AG09309 (cell line): Measurements from ENCODE around the gene MPZL2.

Experiments
- DNase-seq: peaks from one replicate; pipeline ENCODE4 v3.0.0-alpha.2; 2010; ENCODE audit warnings: low read depth
- H3K4me3 ChIP-seq: 2 replicates; pipeline ENCODE4 v1.5.1; 2011; ENCODE audit warnings: mild to moderate bottlenecking, low read depth, low read length, moderate library complexity; ENCODE audit not compliant: control insufficient read depth
- CTCF ChIP-seq: IDR thresholded peaks from 2 replicates; pipeline ENCODE4 v1.5.1; 2011; ENCODE audit warnings: mild to moderate bottlenecking, low read depth, low read length, inconsistent platforms; ENCODE audit not compliant: insufficient read depth, control insufficient read depth; ENCODE audit errors: missing control alignments

The MPZL2 gene

GRCh38 chr11:118274186-118274585, 10.1 kb upstream of the MPZL2 start:
- no peak for DNase-seq
- H3K4me3 ChIP-seq: no peak overlapping the region

GRCh38 chr11:118272001-118272400, 7.9 kb upstream of the MPZL2 start:
- no peak for TF ChIP-seq CTCF
- DNase-seq: no peak
- no peak overlapping the region for H3K4me3 ChIP-seq

More at GRCh38 chr11:118274186-118274585, 10.1 kb upstream of the MPZL2 start:
- TF ChIP-seq CTCF: no peak

- no peak for TF ChIP-seq CTCF
These were observed 3.4 kb upstream of the MPZL2 start for GRCh38 chr11:118267486-118267885.

GRCh38 chr11:118265954-118266353, 1.9 kb upstream of the MPZL2 start:
- TF ChIP-seq CTCF: no peak
- no peak for DNase-seq
- H3K4me3 ChIP-seq: no peak overlapping the region

More at GRCh38 chr11:118267486-118267885, 3.4 kb upstream of the MPZL2 start:
- H3K4me3 ChIP-seq: no peak overlapping the region
- DNase-seq: no peak

GRCh38 chr11:118264569-118265465, 720 bp upstream of the MPZL2 start:
- no peak overlapping the region for H3K4me3 ChIP-seq
- no peak for DNase-seq
- TF ChIP-seq CTCF: no peak

- TF ChIP-seq CTCF: no peak
- no peak overlapping the region for H3K4me3 ChIP-seq
- no peak for DNase-seq
These were observed 985 bp downstream of the MPZL2 start for GRCh38 chr11:118263112-118263511.

GRCh38 chr11:118260353-118260752, 3.7 kb downstream of the MPZL2 start:
- TF ChIP-seq CTCF: no peak
- no peak overlapping the region for H3K4me3 ChIP-seq
- no peak for DNase-seq
